Right atrium auricular region (tissue), 2 donors: ENCODE data around the gene PRICKLE3. TPM values are rescaled to one million over a fixed set of nuclear protein-coding genes. Genes with fewer than 3 reads are reported as not detected.

Source experiments
- DNase-seq: peaks from one replicate; pipeline ENCODE4 v3.0.0-alpha.2; 2019; ENCODE audit warnings: low spot score
- H3K27ac ChIP-seq, 2 donors: fragments of 200-600 bp; sonication (generic); 1 replicate in 1 of 2; 2 replicates in 1 of 2; pipeline ENCODE4 v1.5.1; 2016 to 2019
- H3K27me3 ChIP-seq, 2 donors: fragments of 200-600 bp; sonication (generic); one replicate each; pipeline versions ENCODE4 v1.5.1 to v1.6.0; 2017 to 2019
- H3K36me3 ChIP-seq: fragments of 200-600 bp; sonication (generic); one replicate; pipeline ENCODE4 v1.5.1; 2016
- H3K4me1 ChIP-seq, 2 donors: fragments of 200-600 bp; sonication (generic); one replicate each; pipeline versions ENCODE4 v1.5.1 to v1.6.0; 2017 to 2019
- H3K4me3 ChIP-seq, 2 donors: fragments of 200-600 bp; sonication (generic); 1 replicate in 1 of 2; 2 replicates in 1 of 2; pipeline ENCODE4 v1.5.1; 2017 to 2019; ENCODE audit warnings: mild to moderate bottlenecking in 1 of 2, moderate library complexity in 1 of 2
- H3K9me3 ChIP-seq, 2 donors: fragments of 200-600 bp; sonication (generic); one replicate each; pipeline ENCODE4 v1.5.1; 2019
- CTCF ChIP-seq, 2 donors: fragments of 200-600 bp; sonication (generic); IDR thresholded peaks; one replicate each; pipeline ENCODE4 v1.5.1; 2019; ENCODE audit warnings: antibody characterized with exemption in 2 of 2
- total RNA-seq, 2 donors: library from RNA; depleted of rRNA; stranded (reverse); fragments of >200 nt; gene quantifications; one replicate each; pipeline ENCODE4 v1.1.0, GENCODE V29; 2016

Gene PRICKLE3
- total RNA-seq, 2 donors from 2014 or later: 7.2 to 12.7 TPM

GRCh38 chrX:49178537-49178936, 7.6 kb downstream of the PRICKLE3 start:
- peaks cover 21% of the 10 kb centered on the region for H3K36me3 ChIP-seq
- no peak for DNase-seq
- no peaks in the 10 kb centered on the region for H3K9me3 ChIP-seq
- no peak overlapping the region for H3K4me3 ChIP-seq
- H3K27ac ChIP-seq: no peak overlapping the region
- H3K4me1 ChIP-seq: peaks cover 0 to 4% of the 10 kb centered on the region in 2 donors
- H3K27me3 ChIP-seq: no peaks in the 10 kb centered on the region
- TF ChIP-seq CTCF (IDR thresholded peaks at IDR 0.05): no peak

- peaks cover 0 to 9% of the 10 kb centered on the region in 2 donors for H3K4me1 ChIP-seq
- no peak for TF ChIP-seq CTCF (IDR thresholded peaks at IDR 0.05)
- peaks cover 22% of the 10 kb centered on the region for H3K36me3 ChIP-seq
- H3K27me3 ChIP-seq: no peaks in the 10 kb centered on the region
- H3K27ac ChIP-seq: no peak overlapping the region
- no peak for DNase-seq
- no peaks in the 10 kb centered on the region for H3K9me3 ChIP-seq
- no peak overlapping the region for H3K4me3 ChIP-seq
Observed at GRCh38 chrX:49177873-49178480, 8.2 kb downstream of the PRICKLE3 start.

- DNase-seq: no peak
- H3K4me1 ChIP-seq: peaks cover 0 to 12% of the 10 kb centered on the region in 2 donors
- H3K36me3 ChIP-seq: peaks cover 22% of the 10 kb centered on the region
- no peak overlapping the region for H3K4me3 ChIP-seq
- no peaks in the 10 kb centered on the region for H3K9me3 ChIP-seq
- H3K27ac ChIP-seq: peak overlapping the region; percentile 48 to 53
- H3K27me3 ChIP-seq: no peaks in the 10 kb centered on the region
- TF ChIP-seq CTCF (IDR thresholded peaks at IDR 0.05): peak in 1 of 2 donors; percentile 22
Observed at GRCh38 chrX:49177338-49177833, 8.8 kb downstream of the PRICKLE3 start.

- Histone ChIP-seq H3K27ac (peak overlapping the region; percentile 48 to 53), H3K4me1 (peaks cover 0 to 12% of the 10 kb centered on the region in 2 donors), H3K36me3 (peaks cover 22% of the 10 kb centered on the region), H3K27me3 (no peaks in the 10 kb centered on the region), H3K4me3 (no peak overlapping the region), H3K9me3 (no peaks in the 10 kb centered on the region)
- DNase-seq: no peak
- TF ChIP-seq CTCF (IDR thresholded peaks at IDR 0.05): no peak
Observed at GRCh38 chrX:49176421-49177326, 9.5 kb downstream of the PRICKLE3 start.

GRCh38 chrX:49175435-49176274, 10.5 kb downstream of the PRICKLE3 start:
- no peak for TF ChIP-seq CTCF (IDR thresholded peaks at IDR 0.05)
- no peaks in the 10 kb centered on the region for H3K9me3 ChIP-seq
- H3K4me3 ChIP-seq: no peak overlapping the region
- no peaks in the 10 kb centered on the region for H3K27me3 ChIP-seq
- H3K27ac ChIP-seq: no peak overlapping the region
- DNase-seq: no peak
- peaks cover 22% of the 10 kb centered on the region for H3K36me3 ChIP-seq
- peaks cover 0 to 12% of the 10 kb centered on the region in 2 donors for H3K4me1 ChIP-seq
